K562 (cell line): Measurements from ENCODE around the gene AKIRIN1. TPM values are rescaled to one million over a fixed set of nuclear protein-coding genes. Genes with fewer than 3 reads are reported as not detected.

ENCODE experiments used
- CHD1 ChIP-seq: fragments of 200-600 bp; sonication (generic); IDR thresholded peaks from one replicate; pipeline ENCODE4 v1.6.1; 2012; ENCODE audit warnings: mild to moderate bottlenecking, moderate library complexity, low read length, inconsistent platforms
- DDX20 ChIP-seq: fragments of 450-650 bp; IDR thresholded peaks from 2 replicates; pipeline ENCODE4 v1.6.1; 2016; ENCODE audit warnings: missing genetic modification characterization, low read depth, mild to moderate bottlenecking, missing compliant biosample characterization, moderate library complexity
- ELK3 ChIP-seq: fragments of 450-650 bp; formaldehyde crosslinking; IDR thresholded peaks from 2 replicates; pipeline ENCODE4 v1.4.0; 2020; ENCODE audit warnings: mild to moderate bottlenecking
- FOXA3 ChIP-seq, 2 experiments: fragments of 450-650 bp in 1 of 2; sonication (generic) in 1 of 2; formaldehyde crosslinking; IDR thresholded peaks in 1 of 2; conservative IDR thresholded peaks in 1 of 2; 2 replicates each; pipeline versions ENCODE4 v1.4.0 to v1.8.0; 2020 to 2022; ENCODE audit warnings: mild to moderate bottlenecking in 2 of 2, missing genetic modification reagents in 1 of 2
- FOXM1 ChIP-seq, 2 experiments: fragments of 450-650 bp in 1 of 2; sonication (generic) in 1 of 2; formaldehyde crosslinking in 1 of 2; IDR thresholded peaks; 2 replicates each; pipeline versions ENCODE4 v1.6.1 to v1.9.0; 2017 to 2022; ENCODE audit warnings: low read depth in 2 of 2, mild to moderate bottlenecking in 2 of 2, missing genetic modification reagents in 1 of 2, moderate library complexity in 1 of 2
- KDM2B ChIP-seq: fragments of 250-450 bp; sonication (Bioruptor Pico); IDR thresholded peaks from 2 replicates; pipeline ENCODE4 v1.8.0; 2021; ENCODE audit warnings: mild to moderate bottlenecking, moderate library complexity
- LEF1 ChIP-seq: fragments of 450-650 bp; IDR thresholded peaks from 2 replicates; pipeline ENCODE4 v1.6.1; 2016; ENCODE audit warnings: mild to moderate bottlenecking
- NR2C2 ChIP-seq, 2 experiments: fragments of 200-800 bp in 1 of 2; sonication (Bioruptor generic) in 1 of 2; sonication (generic) in 1 of 2; formaldehyde crosslinking in 1 of 2; IDR thresholded peaks; 2 replicates each; pipeline versions ENCODE4 v1.6.1 to v1.8.0; 2016 to 2022; ENCODE audit warnings: mild to moderate bottlenecking in 1 of 2, missing compliant biosample characterization in 1 of 2, missing genetic modification characterization in 1 of 2, missing genetic modification reagents in 1 of 2
- PRPF4 ChIP-seq: fragments of 200-400 bp; formaldehyde crosslinking; IDR thresholded peaks from one replicate; pipeline ENCODE4 v1.6.1; 2017; ENCODE audit warnings: low read length, low read depth, mild to moderate bottlenecking; ENCODE audit not compliant: insufficient read depth, poor library complexity, severe bottlenecking
- RB1 ChIP-seq: fragments of 450-650 bp; IDR thresholded peaks from 2 replicates; pipeline ENCODE4 v1.6.1; 2017; ENCODE audit warnings: low read depth, mild to moderate bottlenecking
- RBM34 ChIP-seq: fragments of 200-400 bp; formaldehyde crosslinking; IDR thresholded peaks from 2 replicates; pipeline ENCODE4 v1.6.1; 2018; ENCODE audit warnings: low read length, borderline replicate concordance; ENCODE audit not compliant: insufficient read depth
- SIRT6 ChIP-seq: IDR thresholded peaks from one replicate; pipeline ENCODE4 v1.6.1; 2012; ENCODE audit warnings: low read depth, mild to moderate bottlenecking, control low read depth, inconsistent platforms, low read length, moderate library complexity
- SREBF1 ChIP-seq: fragments of 150-350 bp; IDR thresholded peaks from 2 replicates; pipeline ENCODE4 v1.6.1; 2014; ENCODE audit warnings: antibody characterized with exemption, low read depth, low read length, borderline replicate concordance
- SRSF7 ChIP-seq: fragments of 200-400 bp; formaldehyde crosslinking; optimal IDR thresholded peaks from 2 replicates; pipeline ENCODE3; 2017; ENCODE audit warnings: mild to moderate bottlenecking, low read depth, low read length
- TGIF2 ChIP-seq: sonication (generic); formaldehyde crosslinking; IDR thresholded peaks from 2 replicates; pipeline ENCODE4 v1.8.1; 2022; ENCODE audit warnings: mild to moderate bottlenecking, missing genetic modification reagents, moderate library complexity
- USF2 ChIP-seq: sonication (generic); formaldehyde crosslinking; IDR thresholded peaks from 2 replicates; pipeline ENCODE4 v1.5.0; 2020; ENCODE audit warnings: missing genetic modification reagents
- ZBED1 ChIP-seq: IDR thresholded peaks from 2 replicates; pipeline ENCODE4 v1.6.1; 2014
- ZNF146 ChIP-seq: IDR thresholded peaks from one replicate; pipeline ENCODE4 v1.6.1; 2018; ENCODE audit warnings: missing compliant biosample characterization; ENCODE audit not compliant: unreplicated experiment
- ZNF644 ChIP-seq: fragments of 200-800 bp; sonication (Bioruptor generic); IDR thresholded peaks from 2 replicates; pipeline ENCODE4 v1.6.1; 2016; ENCODE audit warnings: low read depth, missing genetic modification characterization, missing compliant biosample characterization
- polyA plus RNA-seq, 8 experiments: library from polyadenylated mRNA; depleted of rRNA in 4 of 8; stranded (reverse) in 5 of 8; unstranded in 3 of 8; fragments of >200 nt; fragmentation: Nextera tagmentation in 2 of 8; fragmentation: Illumina TruSeq in 1 of 8; extraction: Ambion mirVana in 2 of 8; extraction: Trizol in 1 of 8; gene quantifications; 2 replicates each; pipeline versions ENCODE4 v1.2.1 to v1.2.3, GENCODE V29; 2011 to 2014; ENCODE audit warnings: inconsistent platforms in 1 of 8, missing spikeins in 1 of 8
- total RNA-seq, 7 experiments: library from RNA; depleted of rRNA in 6 of 7; stranded (reverse); fragments of >200 nt in 6 of 7; fragmentation: Illumina TruSeq in 2 of 7; extraction: Trizol in 2 of 7; gene quantifications; 2 replicates each; pipeline versions ENCODE4 v1.2.1 to v1.2.3, GENCODE V29; 2011 to 2021; ENCODE audit warnings: low replicate concordance in 1 of 7
- TF ChIP-seq, protein P1 (sequence below): fragments of 250-450 bp; sonication (Bioruptor Pico); IDR thresholded peaks from 2 replicates; pipeline ENCODE4 v1.5.0; 2021; ENCODE audit warnings: mild to moderate bottlenecking, borderline replicate concordance
- TF ChIP-seq, protein P2 (sequence below): fragments of 450-650 bp; IDR thresholded peaks from 2 replicates; pipeline ENCODE4 v1.6.1; 2016

Gene AKIRIN1
- total and polyA plus RNA-seq, 9 of the 15 experiments (the other 6 are each of a cell fraction or from before 2014, with no cell fraction given), result 11.5 to 139 (median 83.4) TPM

- TF ChIP-seq, protein P1, sequence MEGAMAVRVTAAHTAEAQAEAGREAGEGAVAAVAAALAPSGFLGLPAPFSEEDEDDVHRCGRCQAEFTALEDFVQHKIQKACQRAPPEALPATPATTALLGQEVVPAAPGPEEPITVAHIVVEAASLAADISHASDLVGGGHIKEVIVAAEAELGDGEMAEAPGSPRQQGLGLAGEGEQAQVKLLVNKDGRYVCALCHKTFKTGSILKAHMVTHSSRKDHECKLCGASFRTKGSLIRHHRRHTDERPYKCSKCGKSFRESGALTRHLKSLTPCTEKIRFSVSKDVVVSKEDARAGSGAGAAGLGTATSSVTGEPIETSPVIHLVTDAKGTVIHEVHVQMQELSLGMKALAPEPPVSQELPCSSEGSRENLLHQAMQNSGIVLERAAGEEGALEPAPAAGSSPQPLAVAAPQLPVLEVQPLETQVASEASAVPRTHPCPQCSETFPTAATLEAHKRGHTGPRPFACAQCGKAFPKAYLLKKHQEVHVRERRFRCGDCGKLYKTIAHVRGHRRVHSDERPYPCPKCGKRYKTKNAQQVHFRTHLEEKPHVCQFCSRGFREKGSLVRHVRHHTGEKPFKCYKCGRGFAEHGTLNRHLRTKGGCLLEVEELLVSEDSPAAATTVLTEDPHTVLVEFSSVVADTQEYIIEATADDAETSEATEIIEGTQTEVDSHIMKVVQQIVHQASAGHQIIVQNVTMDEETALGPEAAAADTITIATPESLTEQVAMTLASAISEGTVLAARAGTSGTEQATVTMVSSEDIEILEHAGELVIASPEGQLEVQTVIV (CRISPR knock-in tag), result peak; percentile 97
- no peak for TF ChIP-seq ELK3 (CRISPR knock-in tag)
- TF ChIP-seq ZBED1, result peak; percentile 74; the same call in 1 of the 2 replicates
- TF ChIP-seq CHD1, result peak; percentile 22
- no peak for TF ChIP-seq DDX20 (tag)
- no peak for TF ChIP-seq SRSF7
- no peak; the same call in 1 of the 2 replicates for TF ChIP-seq RB1
- no peak for TF ChIP-seq USF2
- no peak for TF ChIP-seq PRPF4
- TF ChIP-seq FOXA3 (CRISPR knock-in tag; conservative IDR thresholded peaks at IDR 0.05 in 1 of 2, IDR thresholded peaks at IDR 0.05 in 1 of 2), result peak in 1 of 2 experiments; percentile 84; a peak in 2 of 4 replicates
- no peak for TF ChIP-seq SREBF1
- TF ChIP-seq ZNF644 (tag), result peak; percentile 53
- TF ChIP-seq TGIF2, result no peak
- no peak for TF ChIP-seq KDM2B
- TF ChIP-seq LEF1, result no peak
- no peak for TF ChIP-seq NR2C2 (CRISPR knock-in tag; IDR thresholded peaks at IDR 0.05)
- TF ChIP-seq NR2C2 (tag; IDR thresholded peaks at IDR 0.05), result peak; percentile 73; the same call in 1 of the 2 replicates
- no peak for TF ChIP-seq RBM34
- TF ChIP-seq, protein P2, sequence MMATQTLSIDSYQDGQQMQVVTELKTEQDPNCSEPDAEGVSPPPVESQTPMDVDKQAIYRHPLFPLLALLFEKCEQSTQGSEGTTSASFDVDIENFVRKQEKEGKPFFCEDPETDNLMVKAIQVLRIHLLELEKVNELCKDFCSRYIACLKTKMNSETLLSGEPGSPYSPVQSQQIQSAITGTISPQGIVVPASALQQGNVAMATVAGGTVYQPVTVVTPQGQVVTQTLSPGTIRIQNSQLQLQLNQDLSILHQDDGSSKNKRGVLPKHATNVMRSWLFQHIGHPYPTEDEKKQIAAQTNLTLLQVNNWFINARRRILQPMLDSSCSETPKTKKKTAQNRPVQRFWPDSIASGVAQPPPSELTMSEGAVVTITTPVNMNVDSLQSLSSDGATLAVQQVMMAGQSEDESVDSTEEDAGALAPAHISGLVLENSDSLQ, result peak; percentile 73
- no peak for TF ChIP-seq ZNF146 (CRISPR knock-in tag)
- TF ChIP-seq FOXM1 (IDR thresholded peaks at IDR 0.05; ENCODE audit: low read depth), result peak; percentile 46; the same call in 1 of the 2 replicates
- no peak for TF ChIP-seq FOXM1 (CRISPR knock-in tag; IDR thresholded peaks at IDR 0.05; ENCODE audit: low read depth)
- no peak for TF ChIP-seq SIRT6
Measured at GRCh38 chr1:39026051-39026865, 35.2 kb downstream of the AKIRIN1 start, which contains the start of gene NDUFS5 (continued).
